HepG2 (cell line): ENCODE results near the gene NELFCD. TPM values are rescaled to one million over a fixed set of nuclear protein-coding genes. Genes with fewer than 3 reads are reported as not detected.

Source experiments
- AHR ChIP-seq: IDR thresholded peaks from 2 replicates; pipeline ENCODE4 v1.6.1; 2018; ENCODE audit warnings: missing genetic modification reagents, missing compliant biosample characterization
- ARNT ChIP-seq: fragments of 450-650 bp; IDR thresholded peaks from 2 replicates; pipeline ENCODE4 v1.6.1; 2017
- ETV5 ChIP-seq: IDR thresholded peaks from 2 replicates; pipeline ENCODE4 v1.6.1; 2018; ENCODE audit warnings: missing biosample characterization, missing genetic modification reagents, inconsistent platforms, borderline replicate concordance
- FOXO1 ChIP-seq: sonication (generic); formaldehyde crosslinking; IDR thresholded peaks from 2 replicates; pipeline ENCODE4 v1.4.0; 2020; ENCODE audit warnings: missing genetic modification reagents
- LRRFIP1 ChIP-seq: sonication (generic); formaldehyde crosslinking; conservative IDR thresholded peaks from 2 replicates; pipeline ENCODE4 v1.4.0; 2020; ENCODE audit warnings: missing genetic modification reagents
- MEF2D ChIP-seq: sonication (generic); formaldehyde crosslinking; IDR thresholded peaks from 2 replicates; pipeline ENCODE4 v1.5.1; 2020; ENCODE audit warnings: mild to moderate bottlenecking, missing genetic modification reagents
- NR3C1 ChIP-seq: sonication (generic); formaldehyde crosslinking; IDR thresholded peaks from 2 replicates; pipeline ENCODE4 v1.4.0; 2020; ENCODE audit warnings: missing genetic modification reagents
- RARA ChIP-seq: IDR thresholded peaks from 2 replicates; pipeline ENCODE4 v1.6.1; 2016; ENCODE audit warnings: missing genetic modification reagents, missing compliant biosample characterization
- TCF7 ChIP-seq: sonication (generic); IDR thresholded peaks from 2 replicates; pipeline ENCODE4 v1.6.1; 2016; ENCODE audit warnings: antibody characterized with exemption, low read depth
- USF2 ChIP-seq, 2 experiments: sonication (generic) in 1 of 2; formaldehyde crosslinking in 1 of 2; IDR thresholded peaks; 2 replicates each; pipeline versions ENCODE4 v1.5.1 to v1.6.1; 2011 to 2020; ENCODE audit warnings: borderline replicate concordance in 1 of 2, low read depth in 1 of 2, low read length in 1 of 2, mild to moderate bottlenecking in 1 of 2, missing genetic modification reagents in 1 of 2, moderate library complexity in 1 of 2
- ZBTB7B ChIP-seq: sonication (generic); formaldehyde crosslinking; IDR thresholded peaks from 2 replicates; pipeline ENCODE4 v1.4.0; 2020; ENCODE audit warnings: missing genetic modification reagents
- ZNF326 ChIP-seq: sonication (generic); formaldehyde crosslinking; IDR thresholded peaks from 2 replicates; pipeline ENCODE4 v1.4.0; 2020; ENCODE audit warnings: missing genetic modification reagents, borderline replicate concordance
- ZNF331 ChIP-seq: sonication (generic); formaldehyde crosslinking; IDR thresholded peaks from 2 replicates; pipeline ENCODE4 v1.4.0; 2020; ENCODE audit warnings: missing genetic modification reagents
- ZNF354B ChIP-seq: sonication (generic); formaldehyde crosslinking; IDR thresholded peaks from 2 replicates; pipeline ENCODE4 v1.8.0; 2022; ENCODE audit warnings: mild to moderate bottlenecking, missing genetic modification reagents
- ZNF546 ChIP-seq: sonication (generic); formaldehyde crosslinking; conservative IDR thresholded peaks from 2 replicates; pipeline ENCODE4 v1.8.1; 2023; ENCODE audit warnings: mild to moderate bottlenecking, missing genetic modification reagents
- ZNF567 ChIP-seq: sonication (generic); formaldehyde crosslinking; IDR thresholded peaks from 2 replicates; pipeline ENCODE4 v1.8.1; 2023; ENCODE audit warnings: mild to moderate bottlenecking, missing genetic modification reagents, borderline replicate concordance
- polyA plus RNA-seq, 8 experiments: library from polyadenylated mRNA; depleted of rRNA in 3 of 8; stranded (reverse) in 7 of 8; unstranded in 1 of 8; fragments of >200 nt; fragmentation: Illumina TruSeq in 4 of 8; extraction: Trizol in 4 of 8; gene quantifications; 2 replicates each; pipeline versions ENCODE4 v1.2.1 to v1.2.3, GENCODE V29; 2011 to 2016; ENCODE audit warnings: low read depth in 4 of 8, missing spikeins in 1 of 8, mixed read lengths in 1 of 8; ENCODE audit not compliant: insufficient read depth in 1 of 8
- total RNA-seq, 5 experiments: library from RNA; depleted of rRNA; stranded (reverse); fragments of >200 nt; fragmentation: Illumina TruSeq; extraction: Trizol; gene quantifications; 2 replicates each; pipeline ENCODE4 v1.2.3, GENCODE V29; 2016; ENCODE audit warnings: low read depth in 1 of 5
- TF ChIP-seq, protein P1 (sequence below): IDR thresholded peaks from 2 replicates; pipeline ENCODE4 v1.6.1; 2016
- TF ChIP-seq, protein P2 (sequence below): sonication (generic); formaldehyde crosslinking; IDR thresholded peaks from 2 replicates; pipeline ENCODE4 v1.4.0; 2020; ENCODE audit warnings: missing genetic modification reagents

The NELFCD gene
- total and polyA plus RNA-seq, 2 of the 13 experiments (the other 11 are each of a cell fraction or from before 2014, with no cell fraction given): 159 to 203 TPM

DNA sequence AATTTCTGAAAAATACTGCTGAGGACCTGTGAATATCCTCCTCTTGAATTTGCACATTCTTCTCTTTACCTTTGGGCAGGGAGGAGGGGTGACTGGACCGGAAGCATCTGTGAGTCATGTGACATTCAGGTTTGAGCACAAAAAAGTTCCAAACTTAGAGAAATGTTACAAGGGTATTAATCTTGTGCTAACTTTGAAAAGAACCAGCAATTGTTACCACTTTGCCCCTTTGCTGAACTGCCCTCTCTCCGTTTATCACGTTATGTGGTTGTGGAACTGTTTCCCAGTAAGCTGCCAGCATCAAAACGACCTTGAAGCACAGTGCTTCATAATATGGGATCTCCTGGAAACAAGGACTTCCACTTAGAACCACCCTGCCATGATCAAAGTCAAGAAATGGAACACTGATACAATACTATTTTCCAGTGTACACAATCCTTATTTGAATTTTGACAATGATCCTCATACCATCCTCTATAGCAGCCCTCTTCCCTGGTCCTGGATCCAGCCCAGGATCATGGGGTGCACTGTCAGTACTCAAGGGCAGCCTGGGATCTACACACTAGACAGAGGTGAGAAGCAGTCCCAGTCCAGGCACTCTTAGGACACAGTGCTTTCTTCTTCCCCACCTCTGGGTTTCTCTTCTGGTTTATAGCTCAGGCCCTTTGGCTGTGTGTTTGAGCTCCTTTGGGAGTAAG is 35.9 kb downstream of the NELFCD start (continued):
- peak; percentile 37; the same call in 1 of the 2 replicates for TF ChIP-seq USF2 (IDR thresholded peaks at IDR 0.05; ENCODE audit: low read depth, low read length)
- TF ChIP-seq USF2 (CRISPR knock-in tag; IDR thresholded peaks at IDR 0.05; ENCODE audit: borderline replicate concordance): no peak; the same call in 1 of the 2 replicates
- peak; percentile 63; the same call in 1 of the 2 replicates for TF ChIP-seq ETV5 (CRISPR knock-in tag)
- 0 out of 2 replicates have a peak, but pooled peaks have one; percentile 14 for TF ChIP-seq FOXO1 (CRISPR knock-in tag)
- TF ChIP-seq RARA (CRISPR knock-in tag): peak; percentile 40
- 0 out of 2 replicates have a peak, but pooled peaks have one; percentile 14 for TF ChIP-seq ZNF546 (CRISPR knock-in tag)
- TF ChIP-seq TCF7: 0 out of 2 replicates have a peak, but pooled peaks have one; percentile 12
- TF ChIP-seq LRRFIP1: no peak
- TF ChIP-seq ZBTB7B (CRISPR knock-in tag): no peak
- 0 out of 2 replicates have a peak, but pooled peaks have one; percentile 56 for TF ChIP-seq ZNF354B (CRISPR knock-in tag)
- TF ChIP-seq, protein P1, sequence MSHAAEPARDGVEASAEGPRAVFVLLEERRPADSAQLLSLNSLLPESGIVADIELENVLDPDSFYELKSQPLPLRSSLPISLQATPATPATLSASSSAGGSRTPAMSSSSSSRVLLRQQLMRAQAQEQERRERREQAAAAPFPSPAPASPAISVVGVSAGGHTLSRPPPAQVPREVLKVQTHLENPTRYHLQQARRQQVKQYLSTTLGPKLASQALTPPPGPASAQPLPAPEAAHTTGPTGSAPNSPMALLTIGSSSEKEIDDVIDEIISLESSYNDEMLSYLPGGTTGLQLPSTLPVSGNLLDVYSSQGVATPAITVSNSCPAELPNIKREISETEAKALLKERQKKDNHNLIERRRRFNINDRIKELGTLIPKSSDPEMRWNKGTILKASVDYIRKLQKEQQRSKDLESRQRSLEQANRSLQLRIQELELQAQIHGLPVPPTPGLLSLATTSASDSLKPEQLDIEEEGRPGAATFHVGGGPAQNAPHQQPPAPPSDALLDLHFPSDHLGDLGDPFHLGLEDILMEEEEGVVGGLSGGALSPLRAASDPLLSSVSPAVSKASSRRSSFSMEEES (CRISPR knock-in tag): peak; percentile 27; the same call in 1 of the 2 replicates
- no peak for TF ChIP-seq MEF2D
- 0 out of 2 replicates have a peak, but pooled peaks have one; percentile 39 for TF ChIP-seq ZNF331 (CRISPR knock-in tag)
- TF ChIP-seq ZNF567 (CRISPR knock-in tag): 0 out of 2 replicates have a peak, but pooled peaks have one; percentile 13
- TF ChIP-seq NR3C1 (CRISPR knock-in tag): no peak
- no peak for TF ChIP-seq ARNT
- TF ChIP-seq AHR (CRISPR knock-in tag): no peak
- TF ChIP-seq, protein P2, sequence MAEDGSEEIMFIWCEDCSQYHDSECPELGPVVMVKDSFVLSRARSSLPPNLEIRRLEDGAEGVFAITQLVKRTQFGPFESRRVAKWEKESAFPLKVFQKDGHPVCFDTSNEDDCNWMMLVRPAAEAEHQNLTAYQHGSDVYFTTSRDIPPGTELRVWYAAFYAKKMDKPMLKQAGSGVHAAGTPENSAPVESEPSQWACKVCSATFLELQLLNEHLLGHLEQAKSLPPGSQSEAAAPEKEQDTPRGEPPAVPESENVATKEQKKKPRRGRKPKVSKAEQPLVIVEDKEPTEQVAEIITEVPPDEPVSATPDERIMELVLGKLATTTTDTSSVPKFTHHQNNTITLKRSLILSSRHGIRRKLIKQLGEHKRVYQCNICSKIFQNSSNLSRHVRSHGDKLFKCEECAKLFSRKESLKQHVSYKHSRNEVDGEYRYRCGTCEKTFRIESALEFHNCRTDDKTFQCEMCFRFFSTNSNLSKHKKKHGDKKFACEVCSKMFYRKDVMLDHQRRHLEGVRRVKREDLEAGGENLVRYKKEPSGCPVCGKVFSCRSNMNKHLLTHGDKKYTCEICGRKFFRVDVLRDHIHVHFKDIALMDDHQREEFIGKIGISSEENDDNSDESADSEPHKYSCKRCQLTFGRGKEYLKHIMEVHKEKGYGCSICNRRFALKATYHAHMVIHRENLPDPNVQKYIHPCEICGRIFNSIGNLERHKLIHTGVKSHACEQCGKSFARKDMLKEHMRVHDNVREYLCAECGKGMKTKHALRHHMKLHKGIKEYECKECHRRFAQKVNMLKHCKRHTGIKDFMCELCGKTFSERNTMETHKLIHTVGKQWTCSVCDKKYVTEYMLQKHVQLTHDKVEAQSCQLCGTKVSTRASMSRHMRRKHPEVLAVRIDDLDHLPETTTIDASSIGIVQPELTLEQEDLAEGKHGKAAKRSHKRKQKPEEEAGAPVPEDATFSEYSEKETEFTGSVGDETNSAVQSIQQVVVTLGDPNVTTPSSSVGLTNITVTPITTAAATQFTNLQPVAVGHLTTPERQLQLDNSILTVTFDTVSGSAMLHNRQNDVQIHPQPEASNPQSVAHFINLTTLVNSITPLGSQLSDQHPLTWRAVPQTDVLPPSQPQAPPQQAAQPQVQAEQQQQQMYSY (CRISPR knock-in tag): peak; percentile 64; the same call in 1 of the 2 replicates
- TF ChIP-seq ZNF326 (CRISPR knock-in tag): peak; percentile 36; the same call in 1 of the 2 replicates
